OCI-LY7 (cell line): ENCODE results near the gene SAXO1. TPM values are rescaled to one million over a fixed set of nuclear protein-coding genes. Genes with fewer than 3 reads are reported as not detected.

Experiments
- BruUV-seq: library from RNA; stranded (reverse); fragments of 400-500 nt; replicated peaks from 2 replicates; lab custom pipeline; 2021; lab: Mats Ljungman, UMichigan
- CTCF ChIA-PET: fragments of 300-600 bp; sonication (Branson Sonifier 250); formaldehyde crosslinking; loops from one replicate; lab custom pipeline; 2022; ENCODE audit warnings: antibody characterized with exemption; ENCODE audit not compliant: unreplicated experiment; lab: Charles Lee
- POLR2A ChIA-PET: fragments of 300-600 bp; sonication (Branson Sonifier 250); formaldehyde crosslinking; loops from one replicate; lab custom pipeline; 2022; ENCODE audit warnings: antibody characterized with exemption; lab: Charles Lee
- DNase-seq: peaks from one replicate; pipeline ENCODE4 v3.0.0-alpha.2; 2015; ENCODE audit warnings: low spot score
- H2AFZ ChIP-seq: fragments of 200-600 bp; sonication (generic), shearing (Covaris generic); 2 replicates; pipeline ENCODE4 v1.6.1; 2014; ENCODE audit warnings: mild to moderate bottlenecking, antibody characterized with exemption, low read length, moderate library complexity
- H3K27ac ChIP-seq: fragments of 200-600 bp; sonication (generic); 2 replicates; pipeline ENCODE4 v1.5.1; 2014; ENCODE audit warnings: mixed run types, low read depth, mild to moderate bottlenecking, moderate library complexity, low read length, inconsistent platforms; ENCODE audit not compliant: poor library complexity, severe bottlenecking
- H3K36me3 ChIP-seq: fragments of 200-600 bp; sonication (generic); 2 replicates; pipeline ENCODE4 v1.6.1; 2014; ENCODE audit warnings: mild to moderate bottlenecking, antibody characterized with exemption, low read length, moderate library complexity, mixed read lengths; ENCODE audit not compliant: insufficient read depth
- H3K4me1 ChIP-seq: fragments of 200-600 bp; sonication (generic); 2 replicates; pipeline ENCODE4 v1.5.1; 2014; ENCODE audit warnings: mild to moderate bottlenecking, low read length; ENCODE audit not compliant: insufficient read depth, poor library complexity, severe bottlenecking
- H3K4me2 ChIP-seq: fragments of 200-600 bp; sonication (generic); 2 replicates; pipeline ENCODE4 v1.6.1; 2014; ENCODE audit warnings: mild to moderate bottlenecking, low read length
- H3K4me3 ChIP-seq: fragments of 200-600 bp; sonication (generic); 2 replicates; pipeline ENCODE4 v1.5.1; 2014; ENCODE audit warnings: mild to moderate bottlenecking, low read depth, low read length; ENCODE audit not compliant: poor library complexity, severe bottlenecking
- H3K79me2 ChIP-seq: fragments of 200-600 bp; sonication (generic); 2 replicates; pipeline ENCODE4 v1.6.1; 2016; ENCODE audit warnings: low read depth, mild to moderate bottlenecking, low read length, moderate library complexity, mixed read lengths; ENCODE audit not compliant: insufficient read depth
- H3K9me2 ChIP-seq: fragments of 200-600 bp; sonication (generic); 2 replicates; pipeline ENCODE4 v1.6.1; 2016; ENCODE audit warnings: mild to moderate bottlenecking, low read length, mixed read lengths; ENCODE audit not compliant: insufficient read depth
- H3K9me3 ChIP-seq: fragments of 200-600 bp; sonication (generic); 2 replicates; pipeline ENCODE4 v1.6.1; 2014; ENCODE audit warnings: mild to moderate bottlenecking, mixed run types, low read length, mixed read lengths
- H4K20me1 ChIP-seq: fragments of 200-600 bp; sonication (generic); 2 replicates; pipeline ENCODE4 v1.6.1; 2014; ENCODE audit warnings: mild to moderate bottlenecking, antibody characterized with exemption, low read length, moderate library complexity, mixed read lengths; ENCODE audit not compliant: insufficient read depth
- EZH2phosphoT487 ChIP-seq: fragments of 200-600 bp; sonication (generic); IDR thresholded peaks from 2 replicates; pipeline ENCODE4 v1.6.1; 2018; ENCODE audit warnings: low read depth, borderline replicate concordance, mild to moderate bottlenecking, mixed run types, antibody characterized with exemption, low read length, moderate library complexity, mixed read lengths
- intact Hi-C: fragments of 100-400 bp; cut with micrococcal nuclease; formaldehyde crosslinking; loops from one replicate; pipeline ENCODE4 v1.10.0; 2022; ENCODE audit not compliant: unreplicated experiment
- total RNA-seq, 2 experiments: library from RNA; depleted of rRNA in 1 of 2; stranded (reverse); fragments of >200 nt in 1 of 2; shearing (Covaris generic) in 1 of 2; gene quantifications; 2 replicates each; pipeline ENCODE4 v1.2.3, GENCODE V29; 2014 to 2022
- TF ChIP-seq, protein P1 (sequence below): fragments of 200-600 bp; sonication (generic); conservative IDR thresholded peaks from 2 replicates; pipeline ENCODE4 v1.5.1; 2014; ENCODE audit warnings: mild to moderate bottlenecking, antibody characterized with exemption, low read length, moderate library complexity, mixed read lengths

The SAXO1 gene
- total RNA-seq, 2 experiments from 2014 or later, result 0.63 TPM; not detected in 1

GRCh38 chr9:18982262-18982620 lies 50.8 kb downstream of the SAXO1 start:
- TF ChIP-seq, protein P1, sequence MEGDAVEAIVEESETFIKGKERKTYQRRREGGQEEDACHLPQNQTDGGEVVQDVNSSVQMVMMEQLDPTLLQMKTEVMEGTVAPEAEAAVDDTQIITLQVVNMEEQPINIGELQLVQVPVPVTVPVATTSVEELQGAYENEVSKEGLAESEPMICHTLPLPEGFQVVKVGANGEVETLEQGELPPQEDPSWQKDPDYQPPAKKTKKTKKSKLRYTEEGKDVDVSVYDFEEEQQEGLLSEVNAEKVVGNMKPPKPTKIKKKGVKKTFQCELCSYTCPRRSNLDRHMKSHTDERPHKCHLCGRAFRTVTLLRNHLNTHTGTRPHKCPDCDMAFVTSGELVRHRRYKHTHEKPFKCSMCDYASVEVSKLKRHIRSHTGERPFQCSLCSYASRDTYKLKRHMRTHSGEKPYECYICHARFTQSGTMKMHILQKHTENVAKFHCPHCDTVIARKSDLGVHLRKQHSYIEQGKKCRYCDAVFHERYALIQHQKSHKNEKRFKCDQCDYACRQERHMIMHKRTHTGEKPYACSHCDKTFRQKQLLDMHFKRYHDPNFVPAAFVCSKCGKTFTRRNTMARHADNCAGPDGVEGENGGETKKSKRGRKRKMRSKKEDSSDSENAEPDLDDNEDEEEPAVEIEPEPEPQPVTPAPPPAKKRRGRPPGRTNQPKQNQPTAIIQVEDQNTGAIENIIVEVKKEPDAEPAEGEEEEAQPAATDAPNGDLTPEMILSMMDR, result no peak
- TF ChIP-seq EZH2phosphoT487, result no peak
- Histone ChIP-seq H3K9me3 (no peaks in the 10 kb centered on the region), H4K20me1 (no peaks in the 10 kb centered on the region), H3K36me3 (no peaks in the 10 kb centered on the region), H3K4me3 (no peak overlapping the region), H3K4me2 (no peak overlapping the region), H2AFZ (no peak overlapping the region), H3K27ac (no peak overlapping the region), H3K4me1 (no peaks in the 10 kb centered on the region), H3K79me2 (no peaks in the 10 kb centered on the region), H3K9me2 (no peaks in the 10 kb centered on the region; the same call in 1 of the 2 replicates)
- DNase-seq, result no peak
- CTCF ChIA-PET, result no interaction called here
- POLR2A ChIA-PET, result no interaction called here
- BruUV-seq, result no TSS peak
- intact Hi-C loops, result no loop called here

- no peaks in the 10 kb centered on the region for H3K79me2 ChIP-seq
- TF ChIP-seq, protein P1, result no peak
- no peak for TF ChIP-seq EZH2phosphoT487
- H4K20me1 ChIP-seq, result no peaks in the 10 kb centered on the region
- ChIA-PET POLR2A (no interaction called here), CTCF (no interaction called here)
- no TSS peak for BruUV-seq
- H3K4me2 ChIP-seq, result no peak overlapping the region
- H3K27ac ChIP-seq, result no peak overlapping the region
- no peak overlapping the region for H3K4me3 ChIP-seq
- no peak overlapping the region for H2AFZ ChIP-seq
- H3K9me3 ChIP-seq, result no peaks in the 10 kb centered on the region
- no peaks in the 10 kb centered on the region for H3K4me1 ChIP-seq
- intact Hi-C loops, result no loop called here
- no peak for DNase-seq
- H3K9me2 ChIP-seq, result no peaks in the 10 kb centered on the region; the same call in 1 of the 2 replicates
- no peaks in the 10 kb centered on the region for H3K36me3 ChIP-seq
Observed at GRCh38 chr9:18981476-18982261, 51.3 kb downstream of the SAXO1 start.

DNA sequence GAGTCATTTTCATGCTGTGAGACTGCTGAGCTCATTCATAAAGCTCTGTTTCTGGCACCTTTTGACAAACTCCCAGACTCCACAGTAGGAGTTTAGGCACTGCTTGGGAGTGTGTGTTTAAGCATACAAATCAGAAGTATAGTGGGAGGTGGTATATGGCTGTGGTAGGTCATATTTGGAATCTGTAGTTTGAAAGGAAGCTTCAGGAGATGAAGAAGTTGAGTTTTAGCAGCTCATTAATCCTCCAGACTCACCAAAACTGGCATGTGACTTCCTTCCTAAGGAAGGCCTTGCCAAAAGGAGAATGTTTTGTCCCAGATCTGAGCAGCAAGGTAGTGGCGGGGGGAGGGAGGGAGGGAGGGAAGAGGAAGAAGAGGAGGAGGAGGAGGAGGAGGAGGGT lies 52.8 kb downstream of the SAXO1 start:
- H3K79me2 ChIP-seq, result no peaks in the 10 kb centered on the region
- BruUV-seq, result no TSS peak
- CTCF ChIA-PET, result no interaction called here
- no peaks in the 10 kb centered on the region; the same call in 1 of the 2 replicates for H3K9me2 ChIP-seq
- H3K4me2 ChIP-seq, result no peak overlapping the region
- intact Hi-C loops, result no loop called here
- no peaks in the 10 kb centered on the region for H4K20me1 ChIP-seq
- POLR2A ChIA-PET, result interaction anchor here (0.6 kb wide), 2 partner anchors 15 to 422 kb away, joined by 4 read pairs; no protein-coding TSS in a partner anchor
- H2AFZ ChIP-seq, result no peak overlapping the region
- H3K27ac ChIP-seq, result no peak overlapping the region
- no peak for DNase-seq
- H3K4me1 ChIP-seq, result no peaks in the 10 kb centered on the region
- H3K36me3 ChIP-seq, result no peaks in the 10 kb centered on the region
- TF ChIP-seq, protein P1, result no peak
- TF ChIP-seq EZH2phosphoT487, result no peak
- no peaks in the 10 kb centered on the region for H3K9me3 ChIP-seq
- H3K4me3 ChIP-seq, result no peak overlapping the region
